ENCODE data around the gene ENPEP.
"Not testable (repeated sequence)": the region's sequence is repeated elsewhere in the genome, so short reads cannot be mapped to it uniquely, and the experiment has no call there.

ENPEP gene

DNA sequence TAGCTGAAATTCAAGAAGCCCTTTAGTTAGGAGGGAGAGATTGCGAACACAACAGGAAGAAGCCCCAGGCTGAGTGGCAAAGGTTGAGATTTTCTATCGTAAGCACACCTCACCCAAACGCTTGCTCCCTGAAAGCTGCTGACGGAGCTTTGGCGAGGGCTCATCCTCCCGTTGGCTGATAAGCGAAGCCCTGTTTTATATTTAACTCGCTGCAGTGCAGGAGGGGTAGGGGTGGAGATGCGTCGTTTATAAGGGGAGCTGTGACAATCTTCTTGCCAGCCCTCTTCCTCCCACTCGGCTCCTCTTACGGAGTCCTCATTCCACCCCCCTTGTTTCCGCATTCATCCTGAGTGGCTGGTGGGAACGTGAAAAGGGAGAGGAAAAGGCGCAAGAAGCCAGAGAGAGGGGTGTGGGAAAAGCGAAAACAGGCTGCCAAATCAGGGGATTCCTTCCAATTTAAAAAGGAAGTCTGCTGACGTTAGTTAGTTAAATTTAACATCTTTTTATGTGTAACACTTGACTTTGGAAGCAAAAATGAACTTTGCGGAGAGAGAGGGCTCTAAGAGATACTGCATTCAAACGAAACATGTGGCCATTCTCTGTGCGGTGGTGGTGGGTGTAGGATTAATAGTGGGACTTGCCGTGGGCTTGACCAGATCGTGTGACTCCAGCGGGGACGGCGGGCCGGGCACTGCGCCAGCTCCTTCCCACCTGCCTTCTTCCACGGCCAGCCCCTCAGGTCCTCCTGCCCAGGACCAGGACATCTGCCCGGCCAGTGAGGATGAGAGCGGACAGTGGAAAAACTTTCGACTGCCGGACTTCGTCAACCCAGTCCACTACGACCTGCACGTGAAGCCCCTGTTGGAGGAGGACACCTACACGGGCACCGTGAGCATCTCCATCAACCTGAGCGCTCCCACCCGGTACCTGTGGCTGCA lies at the start of gene ENPEP:
TSS of gene ENPEP (plus strand) at position 275 of the 938 bp plus-strand sequence. CDS start at position 535, 260 bp downstream.
- DNase-seq (ENCODE audit: low spot score), result no peak

DNA sequence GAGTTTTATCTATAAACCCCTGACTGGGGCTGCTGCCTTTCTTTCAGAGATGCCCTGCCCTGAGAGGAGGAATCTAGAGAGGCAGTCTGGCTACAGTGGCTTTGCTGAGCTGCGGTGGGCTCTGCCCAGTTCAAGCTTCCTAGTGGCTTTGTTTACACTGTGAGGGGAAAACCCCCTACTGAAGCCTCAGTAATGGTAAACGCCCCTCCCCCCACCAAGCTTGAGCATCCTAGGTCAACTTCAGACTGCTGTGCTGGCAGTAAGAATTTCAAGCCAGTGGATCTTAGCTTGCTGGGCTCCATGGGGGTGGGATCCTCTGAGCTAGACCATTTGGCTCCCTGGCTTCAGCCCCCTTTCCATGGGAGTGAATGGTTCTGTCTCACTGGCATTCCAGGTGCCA lies 44.1 kb upstream of the ENPEP start:
- DNase-seq (ENCODE audit: low spot score), result not testable (repeated sequence)

DNA sequence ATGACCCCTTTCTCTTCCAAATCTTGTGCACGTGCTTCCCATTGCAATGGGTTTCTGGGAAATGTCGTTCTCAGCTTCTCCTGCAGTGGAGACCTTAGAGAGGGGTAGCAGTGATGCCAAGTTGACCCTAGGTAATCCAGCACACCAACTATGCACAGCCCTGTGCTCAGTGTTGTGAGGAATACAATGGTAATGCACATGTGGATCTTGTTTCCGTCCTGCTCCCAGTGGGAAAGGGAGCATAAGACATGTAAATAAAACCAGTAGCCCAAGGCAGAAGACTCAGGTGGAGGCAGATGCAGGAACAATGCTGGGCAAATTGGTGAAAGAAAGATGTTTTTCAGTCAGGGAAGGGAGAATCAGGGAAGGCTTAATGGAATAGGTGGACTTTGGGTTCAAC lies 38.7 kb upstream of the ENPEP start:
- not testable (repeated sequence) for DNase-seq (ENCODE audit: low spot score)

DNA sequence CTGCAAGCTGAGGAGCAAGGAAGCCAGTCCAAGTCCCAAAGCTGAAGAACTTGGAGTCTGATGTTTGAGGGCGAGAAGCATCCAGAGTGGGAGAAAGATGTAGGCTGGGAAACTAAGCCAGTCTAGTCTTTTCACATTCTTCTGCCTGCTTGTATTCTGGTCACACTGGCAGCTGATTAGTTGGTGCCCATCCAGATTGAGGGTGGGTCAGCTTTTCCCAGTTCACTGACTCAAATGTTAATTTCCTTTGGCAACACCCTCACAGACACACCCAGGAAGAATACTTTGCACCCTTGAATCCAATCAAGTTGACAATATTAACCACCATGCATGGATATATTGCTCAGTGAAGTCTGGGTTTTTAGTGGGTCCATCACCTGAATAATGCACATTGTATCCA lies 36.7 kb upstream of the ENPEP start:
- DNase-seq (ENCODE audit: low spot score), result not testable (repeated sequence)

DNA sequence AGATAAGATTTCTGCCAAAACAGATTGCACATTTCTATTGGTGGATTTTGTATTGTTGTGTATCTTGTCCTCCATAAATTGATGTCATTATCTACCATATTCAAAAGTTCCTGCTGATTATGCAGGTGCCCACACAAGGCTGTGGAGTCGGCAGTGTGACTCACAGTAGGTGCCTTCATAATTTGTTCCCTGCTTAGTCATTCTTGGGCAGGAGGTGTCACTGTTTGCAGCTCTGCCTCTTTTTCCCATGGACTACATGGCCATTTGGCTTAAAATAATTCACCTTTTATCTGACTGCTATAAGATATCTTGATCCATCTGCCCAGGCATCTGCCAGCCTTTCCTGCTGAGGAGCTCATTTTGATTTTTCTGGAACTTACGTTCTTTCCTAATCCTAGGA lies 33.6 kb upstream of the ENPEP start:
- DNase-seq (ENCODE audit: low spot score), result no peak

- DNase-seq (ENCODE audit: low spot score), result no peak
These were observed 33.2 kb upstream of the ENPEP start for GRCh38 chr4:110442788-110443187.

- DNase-seq (ENCODE audit: low spot score), result no peak
These were observed 26.0 kb upstream of the ENPEP start for GRCh38 chr4:110449947-110450346.

GRCh38 chr4:110452546-110452945 lies 23.4 kb upstream of the ENPEP start:
- no peak for DNase-seq (ENCODE audit: low spot score)

DNA sequence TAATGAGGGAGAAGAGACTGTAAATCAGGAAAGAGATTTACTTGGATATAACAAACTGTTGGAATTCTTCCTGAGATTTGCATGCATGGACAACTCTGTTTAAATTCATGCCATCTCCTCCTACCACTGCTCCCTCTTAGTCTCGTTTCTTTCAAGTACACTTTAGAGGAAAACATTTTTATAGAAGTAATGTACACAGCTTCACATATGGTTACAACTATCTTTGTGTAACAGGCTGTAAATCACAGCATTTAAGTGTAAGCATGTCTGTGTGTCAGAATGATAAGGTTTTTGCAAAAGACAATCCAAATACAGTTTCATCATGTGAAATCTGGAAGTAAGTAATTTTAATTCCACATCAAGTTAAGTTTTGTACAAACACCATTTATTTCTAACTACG lies 21.5 kb upstream of the ENPEP start:
- DNase-seq (ENCODE audit: low spot score), result no peak

- no peak for DNase-seq (ENCODE audit: low spot score)
These were observed 17.3 kb upstream of the ENPEP start for GRCh38 chr4:110458494-110459266.

DNA sequence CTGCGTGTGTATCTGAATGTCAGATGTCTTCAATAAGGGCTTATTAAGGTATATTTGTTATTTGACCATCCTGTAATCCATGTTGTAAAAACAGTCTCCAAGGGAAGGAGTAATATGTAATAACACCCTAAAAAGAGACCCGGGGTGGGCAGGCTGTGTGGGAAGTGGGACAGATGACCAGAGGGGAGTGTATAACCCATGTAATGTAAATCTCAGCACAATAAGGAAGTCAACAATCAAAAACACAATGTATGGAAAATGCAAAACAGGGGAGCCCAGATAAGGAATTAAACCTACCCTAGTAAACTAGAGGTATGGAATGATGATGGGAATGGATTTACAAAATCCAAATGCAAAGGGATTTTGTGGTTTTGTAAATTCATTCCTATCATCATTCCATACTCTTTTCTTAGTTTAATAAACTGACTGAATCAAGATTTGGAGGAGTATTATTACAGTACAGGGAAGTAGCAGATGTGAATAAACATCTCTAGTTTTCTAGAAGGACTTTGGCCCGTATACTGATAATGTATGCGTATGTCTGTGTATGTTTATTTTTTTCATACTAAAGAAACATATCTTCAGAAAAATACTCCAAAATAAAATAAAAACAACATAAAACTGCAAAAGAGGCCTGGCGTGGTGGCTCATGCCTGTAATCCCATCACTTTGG lies 15.7 kb upstream of the ENPEP start:
- DNase-seq (ENCODE audit: low spot score), result no peak

- no peak for DNase-seq (ENCODE audit: low spot score)
These were observed 8.6 kb upstream of the ENPEP start for GRCh38 chr4:110467400-110467799.

GRCh38 chr4:110472583-110473329 lies 3.2 kb upstream of the ENPEP start:
- DNase-seq (ENCODE audit: low spot score), result no peak

DNA sequence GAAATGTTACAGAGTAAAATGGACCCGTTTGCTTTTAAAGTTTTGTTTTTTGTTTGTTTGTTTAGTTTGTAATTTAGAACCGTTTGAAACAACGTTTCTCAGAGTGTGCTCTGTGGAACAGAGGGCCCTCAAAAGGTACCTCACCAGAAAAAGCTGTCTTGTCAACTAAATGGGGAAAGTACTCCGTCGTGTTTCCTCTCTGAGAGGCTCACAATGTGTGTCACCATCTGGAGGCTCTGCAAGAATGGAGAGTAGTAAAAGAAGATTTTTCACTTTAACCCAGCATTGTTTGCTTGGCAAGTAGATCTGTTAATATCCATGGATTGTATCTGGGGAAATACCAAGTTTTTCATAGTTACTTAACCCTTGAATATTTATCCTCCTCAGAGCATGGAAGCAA lies 1.5 kb upstream of the ENPEP start:
- no peak for DNase-seq (ENCODE audit: low spot score)

- DNase-seq (ENCODE audit: low spot score), result not testable (repeated sequence)
These were observed 875 bp upstream of the ENPEP start for GRCh38 chr4:110475080-110475479.

- DNase-seq (ENCODE audit: low spot score), result no peak
These were observed 1.9 kb downstream of the ENPEP start for GRCh38 chr4:110477836-110478235.

GRCh38 chr4:110480031-110480549 lies 4.1 kb downstream of the ENPEP start:
- DNase-seq (ENCODE audit: low spot score), result no peak

DNA sequence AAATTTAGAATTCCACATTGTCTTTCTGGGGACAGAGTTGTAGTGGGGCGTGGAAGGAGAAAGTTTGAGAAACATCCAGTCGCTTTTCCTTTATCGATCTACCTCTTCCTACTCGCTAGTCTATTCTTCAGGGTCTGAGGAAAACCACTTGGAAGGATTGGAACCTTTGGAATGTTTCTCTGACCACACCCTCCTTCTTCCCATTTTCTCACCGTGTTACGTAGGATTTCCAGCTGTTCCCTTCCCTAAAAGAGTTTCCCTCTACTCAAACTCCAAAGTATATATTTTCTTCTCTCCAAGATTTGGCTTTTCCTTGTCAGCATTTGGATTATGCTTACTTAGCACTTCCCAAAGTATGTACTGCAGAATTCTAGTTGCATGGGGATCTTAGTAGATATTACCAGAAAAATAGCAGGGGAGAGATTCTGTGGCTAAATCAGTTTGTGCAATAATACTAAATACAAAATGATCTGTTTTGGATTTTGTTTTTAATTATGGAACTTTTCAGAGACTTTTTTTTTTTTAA lies 4.9 kb downstream of the ENPEP start:
- DNase-seq (ENCODE audit: low spot score), result no peak

DNA sequence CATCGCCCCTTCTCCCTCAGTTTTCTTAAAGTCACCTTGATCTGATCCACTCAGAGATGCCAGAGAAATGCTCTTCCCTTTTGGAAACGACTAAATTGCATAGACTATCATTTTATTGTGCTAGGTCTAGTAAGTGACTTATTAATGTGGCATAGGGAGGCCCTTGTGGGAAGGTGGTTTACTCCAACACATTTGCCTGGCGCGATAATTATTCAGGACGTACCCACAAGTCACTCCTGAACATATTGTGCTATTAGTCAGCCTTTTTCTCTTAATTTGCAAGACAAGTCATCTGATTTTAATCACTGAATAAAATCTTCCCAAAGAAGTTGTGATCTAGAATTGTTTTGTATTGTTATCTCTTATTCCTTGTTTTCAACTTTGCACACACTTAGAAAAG lies 7.6 kb downstream of the ENPEP start:
- no peak for DNase-seq (ENCODE audit: low spot score)

DNA sequence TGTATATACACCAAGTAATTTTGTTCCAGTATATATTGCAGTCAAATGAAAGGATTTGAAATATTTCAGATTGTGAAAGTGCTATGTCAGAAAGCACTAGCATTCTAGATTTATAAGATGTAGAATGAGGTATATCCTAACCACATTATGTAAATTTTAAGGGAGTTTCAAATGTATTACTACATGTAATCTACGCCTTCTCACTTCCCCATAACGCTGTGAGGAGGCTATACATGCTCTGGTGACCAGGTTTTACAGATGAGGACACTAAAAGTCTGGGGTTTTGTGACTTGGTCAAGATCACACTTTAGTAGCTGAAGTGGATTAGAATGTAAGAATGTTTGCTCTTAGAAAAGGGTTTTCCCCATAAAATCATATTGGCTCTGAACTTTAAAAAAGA lies 8.1 kb downstream of the ENPEP start:
- DNase-seq (ENCODE audit: low spot score), result no peak

- no peak for DNase-seq (ENCODE audit: low spot score)
These were observed 8.8 kb downstream of the ENPEP start for GRCh38 chr4:110484767-110485166.

Measured in COLO829 (cell line).